Activated CD8-positive, alpha-beta memory T cell treated with anti-CD3 and anti-CD28 coated beads, Interleukin-2, amount 50 U/mL, for 1 hour (primary cell): ENCODE data around the gene ERFL.
A peak's percentile ranks its signal among the peaks of the same experiment; 100 is the strongest.
"Not testable (repeated sequence)": the region's sequence is repeated elsewhere in the genome, so short reads cannot be mapped to it uniquely, and the experiment has no call there.

Experiments used
- DNase-seq: peaks from one replicate; pipeline ENCODE4 v3.0.0-alpha.2; 2020; ENCODE audit errors: extremely low read depth

The ERFL gene

DNA sequence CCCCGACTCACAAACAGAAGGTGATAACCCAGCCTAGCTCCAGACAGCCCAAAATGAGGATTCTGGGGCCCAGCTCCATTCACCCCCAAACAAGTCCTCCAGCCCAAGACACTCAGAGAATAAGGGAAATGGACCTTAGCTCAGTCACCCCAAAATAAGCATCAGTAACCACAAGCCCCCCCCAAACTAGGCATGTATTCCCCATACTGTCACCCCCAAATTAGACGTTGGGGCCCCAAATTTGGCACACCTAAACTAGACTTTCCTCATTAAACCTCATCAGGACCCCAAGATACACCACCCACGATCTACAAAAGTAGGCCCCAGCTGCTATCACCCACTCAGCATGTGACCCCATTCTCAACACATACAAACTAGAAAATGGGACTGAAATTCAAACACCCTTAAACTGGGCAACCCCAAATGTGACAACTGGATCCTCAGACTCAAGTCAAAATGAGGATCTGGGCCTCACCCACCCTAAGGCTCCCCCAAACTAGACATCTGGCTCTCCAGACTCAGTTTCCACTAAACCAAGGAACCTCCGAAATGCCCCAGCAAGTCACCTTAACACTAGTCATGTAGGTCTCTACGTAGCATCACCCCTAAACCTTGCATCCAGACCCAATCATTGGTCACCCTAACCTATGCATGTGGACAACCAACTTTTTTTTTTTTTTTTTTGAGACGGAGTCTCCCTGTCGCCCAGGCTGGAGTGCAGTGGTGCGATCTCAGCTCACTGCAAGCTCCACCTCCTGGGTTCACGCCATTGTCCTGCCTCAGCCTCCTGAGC lies 13.4 kb upstream of the ERFL start:
- no peak for DNase-seq

DNA sequence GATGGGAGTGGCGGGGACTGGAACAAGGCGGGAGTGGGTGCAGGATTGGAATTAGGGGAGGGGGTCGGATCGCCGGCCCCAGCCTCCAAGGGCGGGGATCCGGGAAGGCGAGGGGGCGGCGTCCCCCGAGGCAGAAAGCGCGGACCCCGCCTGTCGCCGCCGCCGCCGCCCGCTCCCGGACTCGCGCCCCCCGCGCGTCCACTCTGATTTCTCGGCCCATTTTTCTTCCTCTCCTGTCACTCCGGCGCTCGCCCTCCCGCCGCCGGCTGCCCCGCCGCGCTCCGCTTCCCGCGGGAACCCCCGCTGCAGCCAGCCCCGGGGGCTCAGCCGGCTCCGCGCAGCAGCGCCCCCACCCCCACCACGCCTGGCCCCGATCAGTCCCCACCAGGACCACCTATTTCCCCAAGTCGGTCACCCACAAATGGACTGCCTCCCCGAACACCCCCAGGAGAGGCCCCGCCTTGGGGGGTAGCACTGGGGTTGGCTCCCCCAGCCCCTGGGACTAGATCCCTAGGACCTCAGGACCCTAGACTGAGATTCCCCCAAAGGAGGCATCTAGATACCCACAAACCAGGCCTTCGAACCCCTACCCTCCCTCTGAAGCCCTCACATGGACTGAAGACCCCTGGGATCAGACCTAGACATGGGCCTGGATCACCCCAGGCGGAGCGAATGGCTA lies 12.6 kb upstream of the ERFL start:
- no peak for DNase-seq

DNA sequence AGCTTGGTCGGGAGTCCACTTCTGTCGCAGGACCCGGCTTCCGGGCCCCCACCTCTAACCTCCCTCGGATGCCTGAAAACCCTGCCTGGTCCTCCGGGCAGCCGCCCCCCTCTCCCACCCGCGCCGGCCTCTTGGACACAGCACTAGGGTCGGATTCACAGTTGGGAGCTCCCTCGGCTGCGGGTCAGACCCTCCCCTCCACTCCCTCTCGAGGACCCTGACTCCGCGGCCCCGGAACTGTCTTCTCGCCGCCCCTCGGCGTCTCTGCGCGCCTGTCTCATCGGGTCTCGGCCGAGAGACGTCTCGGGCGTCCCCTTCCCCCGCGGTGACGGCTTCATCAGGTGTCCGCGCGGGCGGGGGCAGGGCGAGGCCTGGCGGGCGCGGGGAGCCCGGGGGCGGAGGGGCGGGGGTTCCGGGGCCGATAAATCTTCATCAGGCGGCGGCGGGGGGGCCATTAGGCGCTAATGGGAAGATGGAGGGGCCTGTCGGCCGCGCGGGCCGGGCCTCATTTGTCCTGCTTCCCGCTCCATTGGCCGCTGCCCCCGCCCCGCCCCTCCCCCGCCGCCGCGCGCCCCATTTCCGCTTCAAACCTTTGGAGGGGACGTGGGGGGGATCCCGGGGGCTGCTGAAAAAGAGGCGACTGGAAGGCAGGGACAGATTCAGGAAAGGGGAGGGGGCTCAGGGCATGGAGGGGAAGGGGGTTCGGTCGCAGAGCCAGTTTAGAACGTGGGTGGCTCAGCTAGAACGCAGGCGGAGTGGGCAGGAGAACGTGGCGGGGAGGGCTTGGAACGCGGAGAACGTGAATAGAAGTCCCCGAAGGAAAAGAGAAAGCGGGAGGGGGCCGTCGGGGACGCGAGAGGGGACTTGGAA lies 11.8 kb upstream of the ERFL start:
- DNase-seq = no peak

DNA sequence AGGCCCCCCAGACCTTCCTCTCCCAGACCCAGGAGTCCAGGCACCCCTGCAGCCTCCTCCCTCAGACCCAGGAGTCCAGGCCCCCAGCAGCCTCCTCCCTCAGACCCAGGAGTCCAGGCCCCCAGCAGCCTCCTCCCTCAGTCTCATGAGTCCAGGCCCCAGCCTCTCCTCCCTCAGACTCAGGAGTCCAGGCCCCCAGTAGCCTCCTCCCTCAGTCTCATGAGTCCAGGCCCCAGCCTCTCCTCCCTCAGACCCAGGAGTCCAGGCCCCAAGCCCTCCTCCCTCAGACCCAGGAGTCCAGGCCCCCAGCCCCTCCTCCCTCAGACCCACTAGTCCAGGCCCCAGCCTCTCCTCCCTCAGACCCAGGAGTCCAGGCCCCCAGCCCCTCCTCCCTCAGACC lies 11.0 kb upstream of the ERFL start:
- not testable (repeated sequence) for DNase-seq

DNA sequence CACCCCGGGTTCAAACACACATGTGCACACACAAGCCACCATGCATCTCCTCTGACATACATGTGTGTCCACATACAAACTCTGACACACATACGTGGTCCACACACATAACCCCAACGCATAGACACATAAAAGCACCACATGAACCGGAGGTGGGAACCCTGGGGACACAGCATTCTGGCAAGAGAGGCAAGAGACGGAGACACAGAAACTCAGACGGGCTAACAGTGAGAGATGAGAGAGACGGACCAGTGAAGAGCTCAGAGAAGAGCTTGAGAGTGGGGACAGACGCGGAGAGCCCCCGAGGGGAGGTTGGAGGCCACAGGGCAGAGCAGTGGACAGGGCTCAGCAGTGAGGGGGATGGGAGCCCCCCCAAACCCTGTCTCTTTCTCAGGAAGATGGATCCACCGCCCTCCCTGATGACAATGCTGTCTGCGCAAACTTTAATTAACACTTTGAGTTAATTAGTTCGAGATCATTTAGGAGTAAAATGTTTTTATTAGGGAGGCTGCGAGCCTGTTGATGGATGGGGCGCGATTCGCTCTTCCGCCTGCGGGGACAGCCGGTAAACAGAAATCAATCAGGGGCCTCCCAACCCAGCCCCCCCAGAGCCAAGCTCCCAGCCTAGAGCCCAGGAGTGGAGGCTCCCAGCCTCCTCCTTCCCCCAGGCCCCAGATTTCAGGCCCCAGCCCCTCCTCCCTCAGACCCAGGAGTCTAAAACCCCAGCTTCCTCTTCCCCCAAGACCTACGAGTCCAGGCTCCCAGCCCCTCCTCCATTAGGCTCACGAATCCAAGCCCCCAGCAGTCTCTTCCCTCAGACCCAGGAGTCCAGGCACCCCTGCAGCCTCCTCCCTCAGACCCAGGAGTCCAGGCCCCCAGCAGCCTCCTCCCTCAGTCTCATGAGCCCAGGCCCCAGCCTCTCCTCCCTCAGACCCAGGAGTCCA lies 9.5 kb upstream of the ERFL start:
- no peak for DNase-seq

DNA sequence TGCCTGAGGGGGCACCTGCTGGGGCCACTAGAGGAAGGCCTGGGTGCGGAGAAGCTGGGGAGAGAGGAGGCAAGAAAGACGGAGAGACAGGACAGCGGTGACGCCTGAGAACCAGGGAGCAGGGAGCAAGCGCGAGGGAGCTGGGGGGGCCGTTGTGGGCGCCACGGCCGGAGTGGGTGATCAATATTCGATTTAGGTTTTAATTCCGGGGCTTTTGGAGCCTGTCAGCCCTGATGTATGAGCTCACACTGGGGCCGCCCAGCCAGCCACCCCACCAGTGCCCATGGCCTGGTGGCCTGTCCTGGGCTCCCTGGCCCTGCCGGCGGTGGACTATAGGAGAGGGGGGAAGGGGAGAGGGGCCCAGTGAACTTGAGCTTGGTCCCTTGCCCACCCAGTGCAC lies 8.7 kb upstream of the ERFL start:
- no peak for DNase-seq

DNA sequence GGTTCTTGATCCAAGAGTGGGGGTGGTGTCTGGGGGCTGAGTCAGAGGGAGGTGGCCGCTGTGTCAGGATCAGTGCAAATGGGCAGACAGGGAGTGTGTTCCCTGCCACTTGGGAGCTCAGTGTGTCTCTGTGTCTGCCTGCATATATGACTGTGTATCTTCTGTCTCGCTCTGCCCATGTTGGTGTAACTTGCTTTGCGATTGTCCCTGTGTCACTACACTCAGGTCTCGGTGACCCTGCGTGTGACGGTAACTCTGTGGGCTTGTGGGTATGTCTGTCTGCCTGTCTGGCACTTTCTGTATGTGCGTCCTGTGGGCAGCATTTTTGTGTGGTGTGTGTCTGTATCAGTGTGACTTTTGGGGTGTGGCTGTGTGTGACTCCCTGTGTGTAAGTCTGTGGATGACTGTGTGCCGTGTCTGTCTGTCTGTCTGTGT lies 8.2 kb upstream of the ERFL start:
- peak; percentile 59 for DNase-seq

DNA sequence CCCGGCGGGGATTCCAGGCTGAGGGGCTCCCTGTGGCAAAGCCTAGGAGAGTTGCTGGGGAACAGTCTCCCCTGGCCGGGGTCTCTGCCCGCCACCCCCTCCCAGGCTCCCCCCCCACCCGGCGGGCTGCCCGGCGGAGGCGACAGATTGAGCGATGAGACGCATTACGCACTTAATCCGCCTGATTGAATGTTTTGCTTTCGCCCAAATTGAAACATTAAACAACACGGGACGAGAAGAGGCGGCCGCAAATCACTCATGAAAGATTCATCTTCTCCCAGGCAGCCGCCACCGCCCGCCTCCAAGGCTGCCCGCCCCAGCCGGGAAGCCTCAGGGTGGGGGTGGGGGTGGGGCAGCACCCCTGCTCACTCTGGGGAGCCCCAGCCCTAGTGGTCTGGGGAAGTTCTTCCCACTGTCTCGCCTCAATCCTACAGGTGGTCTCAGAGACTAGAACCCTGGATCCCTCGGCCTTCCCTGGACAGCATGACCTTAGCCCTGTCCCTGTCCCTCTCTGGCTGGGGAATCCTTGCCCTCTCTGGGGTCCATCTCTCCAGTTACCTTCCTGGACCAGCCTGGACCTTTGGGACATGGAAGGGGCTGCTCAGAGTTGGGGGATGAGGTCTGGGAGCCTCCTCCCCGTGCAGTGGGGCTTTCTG lies 7.6 kb upstream of the ERFL start:
- DNase-seq = no peak

DNA sequence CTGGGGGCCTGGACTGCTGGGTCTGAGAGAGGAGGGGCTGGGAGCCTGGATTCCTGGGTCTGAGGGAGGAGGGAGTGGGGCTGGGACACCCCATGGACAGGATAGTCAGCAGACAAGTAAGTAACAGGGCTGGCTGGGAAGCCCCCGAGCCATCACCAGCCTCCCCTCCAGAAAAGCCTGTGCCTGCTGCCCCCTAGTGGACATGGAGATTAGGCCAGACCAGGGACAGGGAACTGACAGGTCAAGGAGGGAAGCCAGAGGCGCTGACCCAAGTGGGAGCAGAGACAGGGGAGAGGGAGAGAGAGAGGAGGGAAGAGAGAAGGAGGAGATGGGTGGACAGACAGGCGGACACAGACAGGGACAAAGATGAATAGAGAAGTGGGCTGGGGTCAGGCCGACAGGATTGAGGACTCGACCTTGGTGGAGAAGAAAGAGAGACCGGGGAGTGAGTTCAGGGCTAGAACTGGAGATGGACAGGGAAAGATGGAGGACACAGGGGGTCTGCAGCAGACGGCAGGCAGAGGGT lies 6.7 kb upstream of the ERFL start:
- DNase-seq = peak; percentile 66

DNA sequence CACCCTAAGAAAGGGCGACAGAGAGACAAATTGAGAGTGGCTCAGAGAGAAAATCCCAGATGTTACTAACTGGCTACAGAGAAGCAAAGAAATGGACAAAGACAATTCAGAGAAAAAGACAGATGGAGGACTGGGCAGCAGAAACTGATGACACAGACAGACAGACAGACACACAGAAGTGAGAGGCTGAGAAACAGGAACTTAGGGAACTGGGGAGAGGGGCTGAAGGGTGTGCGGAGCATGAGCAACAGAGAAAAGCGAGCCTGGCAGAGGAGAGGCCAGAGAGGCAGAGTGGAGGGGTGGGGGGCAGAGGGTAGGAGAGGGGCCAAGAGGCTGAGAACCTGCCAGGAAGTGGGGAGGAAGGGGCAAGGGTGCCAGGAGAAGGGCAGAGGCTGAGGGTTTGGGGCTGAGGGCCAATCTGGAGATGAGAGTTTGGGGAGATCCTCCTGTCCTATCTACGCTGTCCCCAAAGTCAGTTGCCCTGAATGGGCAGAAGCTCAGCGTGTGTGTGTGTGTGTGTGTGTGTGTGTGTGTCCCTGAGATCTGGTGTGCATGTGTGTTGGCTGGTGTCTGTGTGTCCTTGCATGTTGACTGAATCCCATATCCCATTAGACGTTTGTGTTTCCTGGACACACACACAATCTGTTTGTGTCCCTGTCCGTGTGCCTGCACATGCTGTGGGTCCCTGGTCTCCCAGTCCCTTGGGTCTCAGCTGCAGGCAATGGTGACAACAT lies 5.6 kb upstream of the ERFL start:
- no peak for DNase-seq

DNA sequence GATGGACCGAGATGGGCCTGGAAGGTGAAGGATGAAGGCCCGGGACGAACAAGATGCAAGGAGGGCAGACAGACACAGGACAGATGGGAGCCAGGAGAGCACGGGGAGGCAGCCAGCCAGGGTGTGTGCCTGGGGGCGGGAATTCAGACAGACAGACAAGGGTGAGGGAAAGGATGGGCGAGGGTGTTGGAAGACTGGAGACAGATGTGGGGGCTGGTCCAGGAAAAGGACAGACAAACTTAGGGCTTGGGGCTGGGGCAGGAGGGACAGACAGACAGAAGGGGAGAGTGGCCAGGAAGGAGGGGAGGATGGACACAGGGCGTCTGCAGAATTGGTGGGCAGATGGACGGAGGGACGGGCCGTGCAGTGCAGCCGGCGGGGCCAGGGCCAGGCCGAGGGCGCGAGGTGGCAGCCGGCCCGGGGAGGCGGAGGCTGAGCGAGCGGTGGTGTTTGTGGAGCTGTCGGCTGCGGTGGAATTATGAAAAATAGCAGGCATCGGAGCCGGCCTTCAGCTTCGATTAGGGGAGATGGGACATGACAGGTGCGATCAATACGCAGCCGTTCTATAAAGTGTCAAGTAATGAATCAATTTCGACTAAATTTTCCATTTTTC lies 4.6 kb upstream of the ERFL start:
- no peak for DNase-seq

DNA sequence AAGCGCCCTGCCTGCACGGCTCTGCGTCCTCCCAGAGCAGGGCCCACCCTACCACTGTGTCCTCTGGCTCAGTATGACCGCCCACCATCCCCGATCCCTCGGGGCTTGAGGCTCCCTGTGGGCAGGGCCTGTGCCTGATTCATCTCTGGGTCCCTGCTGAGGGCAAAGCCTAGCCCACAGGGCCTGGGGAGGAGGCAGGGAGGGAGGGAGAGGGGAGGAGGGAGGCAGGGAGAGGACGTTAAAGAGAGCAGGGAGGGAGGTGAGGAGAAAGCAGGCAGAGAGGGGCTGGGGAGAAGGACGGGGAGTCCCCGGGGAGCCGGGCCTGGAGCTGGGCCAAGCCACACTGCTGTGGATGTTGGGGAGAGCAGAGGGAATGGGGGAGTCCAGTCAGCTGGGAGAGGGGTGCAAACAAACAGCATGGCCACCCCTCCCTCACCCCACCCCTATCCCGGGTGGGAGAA lies 4.0 kb upstream of the ERFL start:
- no peak for DNase-seq

DNA sequence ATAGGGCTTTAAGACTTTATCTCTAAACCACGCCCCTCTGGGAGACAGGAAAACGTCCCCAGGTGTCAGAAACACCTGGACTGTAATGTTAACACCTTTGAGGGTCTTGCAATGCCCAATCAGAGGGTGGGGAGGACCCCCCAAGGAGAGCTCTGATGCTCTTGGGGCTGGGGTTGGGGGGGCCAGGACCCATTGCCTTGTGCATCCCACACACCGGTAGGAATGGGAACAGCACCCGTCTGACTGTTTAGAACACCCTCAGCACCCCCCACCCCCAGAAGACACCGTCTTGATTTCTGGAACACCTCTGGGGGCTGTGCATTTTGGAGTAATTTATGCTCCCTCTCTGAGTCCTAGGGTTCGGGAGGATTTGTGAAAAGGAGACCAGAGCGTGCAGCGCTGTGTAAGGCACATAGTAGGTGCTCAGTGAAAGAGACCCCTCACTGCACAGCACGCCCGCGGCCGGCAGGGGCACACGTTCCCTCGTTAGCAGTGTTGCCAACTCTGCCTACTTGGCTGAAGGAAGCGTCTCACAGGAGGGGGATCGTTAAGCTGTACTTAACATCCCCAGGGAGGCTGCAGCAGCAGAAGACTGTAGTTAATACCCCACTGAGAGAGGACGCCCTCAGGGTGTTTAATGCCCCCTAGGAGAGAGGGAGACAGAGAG lies 2.8 kb upstream of the ERFL start:
- no peak for DNase-seq

DNA sequence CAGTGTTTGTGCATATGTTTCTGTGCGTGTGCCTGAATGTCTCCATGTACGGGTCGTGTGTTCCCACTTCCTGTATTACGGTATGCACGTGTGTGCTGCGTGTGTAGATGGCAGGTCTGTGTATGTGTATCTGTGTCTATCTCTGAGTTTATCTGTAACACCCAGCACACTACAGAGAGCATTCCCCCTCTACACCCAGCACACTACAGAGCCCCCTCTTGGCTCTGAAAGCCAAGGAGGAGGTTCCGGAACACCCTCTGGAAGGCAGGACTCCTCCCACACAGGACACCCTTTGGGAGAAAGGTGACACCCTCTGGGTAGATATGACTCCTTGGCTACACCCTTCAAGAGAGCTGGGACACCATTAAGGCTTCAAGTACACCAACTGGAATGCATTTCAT lies 2.1 kb upstream of the ERFL start:
- no peak for DNase-seq

DNA sequence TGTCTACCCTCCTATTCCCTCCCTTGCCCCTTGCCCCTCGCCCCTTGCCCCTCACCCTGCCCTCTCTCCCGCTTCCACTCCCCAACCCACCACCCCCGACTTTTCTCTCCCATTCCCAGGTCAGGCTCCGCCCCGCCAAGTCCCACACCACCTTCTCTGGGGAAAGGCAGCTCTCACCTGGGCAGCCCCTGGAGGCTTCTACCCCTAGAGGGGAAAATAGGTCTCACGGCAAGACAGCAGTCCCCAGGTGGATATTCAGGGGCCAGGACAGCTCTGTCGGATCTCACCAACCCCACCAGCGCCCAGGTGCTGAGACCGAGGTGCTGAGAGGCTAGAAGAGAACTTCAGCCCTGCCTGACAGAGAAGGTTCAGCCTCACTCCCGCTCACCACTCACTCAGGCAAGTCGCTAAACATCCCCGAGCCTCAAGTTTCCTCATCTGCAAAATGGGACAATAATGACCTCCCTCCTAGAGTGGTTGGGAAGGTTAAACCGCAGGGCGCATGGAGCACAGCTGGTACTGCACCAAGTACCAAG lies 1.4 kb upstream of the ERFL start:
- DNase-seq = no peak

DNA sequence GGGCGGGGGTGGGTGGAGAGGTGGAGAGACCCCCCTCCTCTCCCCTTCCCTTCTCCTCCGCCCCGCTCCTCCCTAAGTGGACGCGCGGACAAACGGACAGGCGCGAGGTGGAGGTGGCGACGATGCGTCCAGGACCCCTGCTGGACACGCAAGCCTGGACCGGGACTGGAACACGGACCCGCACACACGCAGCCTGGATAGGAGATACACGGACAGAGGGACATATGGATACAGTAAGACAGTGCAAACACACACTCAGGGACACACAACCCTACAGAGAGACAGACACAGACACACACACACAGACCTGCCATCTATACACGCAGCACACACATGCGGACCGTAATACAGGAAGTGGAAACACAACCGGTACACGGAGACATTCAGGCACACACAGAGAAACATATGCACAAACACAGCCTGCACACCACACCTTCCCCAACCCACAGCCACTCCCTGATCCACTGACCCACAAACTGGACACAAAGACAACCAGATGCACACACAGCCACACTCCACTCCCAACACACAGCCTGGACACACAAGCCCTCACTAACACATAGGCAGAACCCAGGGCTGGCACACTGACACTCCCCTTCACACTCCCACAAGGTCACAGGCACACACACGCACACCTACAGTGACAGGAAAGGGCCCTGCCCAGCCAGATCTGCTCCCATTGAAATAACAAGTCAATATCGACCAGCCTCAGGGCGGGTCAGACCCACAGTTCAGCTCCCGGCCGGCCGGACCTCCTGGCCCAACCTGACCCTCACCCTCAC lies 696 bp upstream of the ERFL start:
- no peak for DNase-seq

DNA sequence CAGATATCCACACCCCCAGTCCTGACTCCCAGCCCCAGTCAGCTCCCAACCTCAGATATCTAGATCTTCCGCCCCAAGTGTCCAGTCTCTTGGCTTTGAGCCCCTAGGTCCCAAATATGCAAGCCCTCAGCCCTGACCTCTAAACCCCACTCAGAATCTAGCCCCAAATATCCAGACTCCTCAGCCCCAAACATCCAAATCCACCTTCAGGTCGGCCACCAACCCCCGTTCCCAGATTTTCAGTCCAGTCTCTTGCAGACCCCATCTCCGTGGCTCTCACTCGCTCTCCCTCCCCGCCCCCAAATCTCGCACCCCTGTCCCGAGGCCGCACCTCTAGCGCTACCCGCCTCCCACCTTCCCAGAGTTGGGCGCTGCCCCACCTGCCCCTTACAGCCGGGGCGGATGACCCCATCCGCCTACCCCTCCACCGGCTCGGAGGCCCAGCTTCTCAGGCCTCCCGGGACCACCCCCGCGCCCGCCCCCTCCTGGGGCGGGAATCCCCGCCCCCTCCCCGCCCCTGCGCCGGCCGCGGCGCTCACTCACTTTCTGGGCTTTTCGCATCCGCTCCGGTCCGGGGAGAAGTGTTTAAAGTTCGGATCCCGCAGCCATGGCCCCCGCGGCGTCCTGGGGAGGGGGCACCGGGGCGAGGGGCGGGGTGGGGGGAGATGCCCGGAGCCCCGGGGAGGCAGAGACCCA lies 604 bp downstream of the ERFL start:
- DNase-seq = no peak
